ENCODE measurements around the gene STXBP1.

Gene STXBP1

GRCh38 chr9:127711226-127711701 lies 99.2 kb downstream of the STXBP1 start:
- TF ChIP-seq GATA3 (IDR thresholded peaks at IDR 0.05; ENCODE audit: low read depth, low read length) (no peak), GATA2 (IDR thresholded peaks at IDR 0.05; ENCODE audit: low read depth, low read length) (no peak)

- TF ChIP-seq GATA2 (IDR thresholded peaks at IDR 0.05; ENCODE audit: low read depth, low read length) (no peak), GATA3 (IDR thresholded peaks at IDR 0.05; ENCODE audit: low read depth, low read length) (no peak)
Measured at GRCh38 chr9:127711831-127712274, 99.8 kb downstream of the STXBP1 start.

GRCh38 chr9:127712371-127712770 lies 100.3 kb downstream of the STXBP1 start:
- TF ChIP-seq GATA3 (IDR thresholded peaks at IDR 0.05; ENCODE audit: low read depth, low read length) (no peak), GATA2 (IDR thresholded peaks at IDR 0.05; ENCODE audit: low read depth, low read length) (no peak)

GRCh38 chr9:127712867-127713266 lies 100.8 kb downstream of the STXBP1 start:
- no peak for TF ChIP-seq GATA2 (IDR thresholded peaks at IDR 0.05; ENCODE audit: low read depth, low read length)
- TF ChIP-seq GATA3 (IDR thresholded peaks at IDR 0.05; ENCODE audit: low read depth, low read length) = no peak

GRCh38 chr9:127714020-127714750 lies 102.1 kb downstream of the STXBP1 start:
- TF ChIP-seq GATA2 (IDR thresholded peaks at IDR 0.05; ENCODE audit: low read depth, low read length) (no peak), GATA3 (IDR thresholded peaks at IDR 0.05; ENCODE audit: low read depth, low read length) (no peak)

- no peak for TF ChIP-seq GATA2 (IDR thresholded peaks at IDR 0.05; ENCODE audit: low read depth, low read length)
- no peak for TF ChIP-seq GATA3 (IDR thresholded peaks at IDR 0.05; ENCODE audit: low read depth, low read length)
Measured at GRCh38 chr9:127714951-127715469, 102.9 kb downstream of the STXBP1 start.

- TF ChIP-seq GATA3 (IDR thresholded peaks at IDR 0.05; ENCODE audit: low read depth, low read length) (no peak), GATA2 (IDR thresholded peaks at IDR 0.05; ENCODE audit: low read depth, low read length) (no peak)
Measured at GRCh38 chr9:127715470-127716337, 103.6 kb downstream of the STXBP1 start, which contains the start of the genes PTRH1 and TTC16. PTRH1 (minus strand) TSS chr9:127715663; CDS start chr9:127715639, 24 bp downstream. TTC16 (plus strand) TSS chr9:127716079; CDS start chr9:127716146, 67 bp downstream.

GRCh38 chr9:127716412-127716811 lies 104.3 kb downstream of the STXBP1 start:
- TF ChIP-seq GATA3 (IDR thresholded peaks at IDR 0.05; ENCODE audit: low read depth, low read length) (no peak), GATA2 (IDR thresholded peaks at IDR 0.05; ENCODE audit: low read depth, low read length) (no peak)

GRCh38 chr9:127717766-127718165 lies 105.7 kb downstream of the STXBP1 start:
- no peak for TF ChIP-seq GATA3 (IDR thresholded peaks at IDR 0.05; ENCODE audit: low read depth, low read length)
- no peak for TF ChIP-seq GATA2 (IDR thresholded peaks at IDR 0.05; ENCODE audit: low read depth, low read length)

- TF ChIP-seq GATA3 (IDR thresholded peaks at IDR 0.05; ENCODE audit: low read depth, low read length) (no peak), GATA2 (IDR thresholded peaks at IDR 0.05; ENCODE audit: low read depth, low read length) (no peak)
Measured at GRCh38 chr9:127720031-127720864, 108.2 kb downstream of the STXBP1 start.

GRCh38 chr9:127720865-127721227 lies 108.8 kb downstream of the STXBP1 start:
- TF ChIP-seq GATA2 (IDR thresholded peaks at IDR 0.05; ENCODE audit: low read depth, low read length) (no peak), GATA3 (IDR thresholded peaks at IDR 0.05; ENCODE audit: low read depth, low read length) (no peak)

GRCh38 chr9:127721391-127721821 lies 109.3 kb downstream of the STXBP1 start:
- TF ChIP-seq GATA2 (IDR thresholded peaks at IDR 0.05; ENCODE audit: low read depth, low read length) (no peak), GATA3 (IDR thresholded peaks at IDR 0.05; ENCODE audit: low read depth, low read length) (no peak)

- no peak for TF ChIP-seq GATA3 (IDR thresholded peaks at IDR 0.05; ENCODE audit: low read depth, low read length)
- TF ChIP-seq GATA2 (IDR thresholded peaks at IDR 0.05; ENCODE audit: low read depth, low read length) = no peak
Measured at GRCh38 chr9:127722055-127722745, 110.1 kb downstream of the STXBP1 start.

Data from SH-SY5Y (cell line).